Measurements from ENCODE around the gene SLC25A45.
A peak's percentile ranks its signal among the peaks of the same experiment; 100 is the strongest.

Gene SLC25A45

GRCh38 chr11:65377777-65378176, 4.7 kb downstream of the SLC25A45 start:
- H3K27ac Mint-ChIP-seq: peak overlapping the region; percentile 28
- H3K27me3 Mint-ChIP-seq: no peaks in the 10 kb centered on the region
- H3K4me1 Mint-ChIP-seq (ENCODE audit: low read depth): peaks cover 13% of the 10 kb centered on the region
- H3K36me3 Mint-ChIP-seq: no peaks in the 10 kb centered on the region
- no peak overlapping the region for H3K4me3 Mint-ChIP-seq
- no peaks in the 10 kb centered on the region for H3K9me3 Mint-ChIP-seq (ENCODE audit: low read depth)

- Mint-ChIP-seq H3K4me3 (no peak overlapping the region), H3K27ac (no peak overlapping the region), H3K36me3 (no peaks in the 10 kb centered on the region), H3K4me1 (ENCODE audit: low read depth) (peaks cover 8% of the 10 kb centered on the region), H3K27me3 (no peaks in the 10 kb centered on the region), H3K9me3 (ENCODE audit: low read depth) (no peaks in the 10 kb centered on the region)
These were observed 5.4 kb downstream of the SLC25A45 start for GRCh38 chr11:65377036-65377435.

GRCh38 chr11:65376138-65376713, 6.2 kb downstream of the SLC25A45 start:
- Mint-ChIP-seq H3K4me3 (no peak overlapping the region), H3K9me3 (ENCODE audit: low read depth) (no peaks in the 10 kb centered on the region), H3K27me3 (no peaks in the 10 kb centered on the region), H3K36me3 (no peaks in the 10 kb centered on the region), H3K4me1 (ENCODE audit: low read depth) (peaks cover 2% of the 10 kb centered on the region), H3K27ac (no peak overlapping the region)

- Mint-ChIP-seq H3K9me3 (ENCODE audit: low read depth) (no peaks in the 10 kb centered on the region), H3K27me3 (no peaks in the 10 kb centered on the region), H3K27ac (no peak overlapping the region), H3K4me3 (no peak overlapping the region), H3K4me1 (ENCODE audit: low read depth) (peaks cover 2% of the 10 kb centered on the region), H3K36me3 (no peaks in the 10 kb centered on the region)
These were observed 7.4 kb downstream of the SLC25A45 start for GRCh38 chr11:65375012-65375411.

- Mint-ChIP-seq H3K27ac (peak overlapping the region; percentile 48), H3K4me1 (ENCODE audit: low read depth) (peaks cover 3% of the 10 kb centered on the region), H3K27me3 (no peaks in the 10 kb centered on the region), H3K9me3 (ENCODE audit: low read depth) (no peaks in the 10 kb centered on the region), H3K4me3 (no peak overlapping the region), H3K36me3 (no peaks in the 10 kb centered on the region)
These were observed 8.4 kb downstream of the SLC25A45 start for GRCh38 chr11:65373839-65374580.

GRCh38 chr11:65370659-65371049, 11.8 kb downstream of the SLC25A45 start:
- Mint-ChIP-seq H3K36me3 (no peaks in the 10 kb centered on the region), H3K4me1 (ENCODE audit: low read depth) (peaks cover 3% of the 10 kb centered on the region), H3K4me3 (no peak overlapping the region), H3K27ac (no peak overlapping the region), H3K27me3 (no peaks in the 10 kb centered on the region), H3K9me3 (ENCODE audit: low read depth) (no peaks in the 10 kb centered on the region)

GRCh38 chr11:65366340-65366773, 16.1 kb downstream of the SLC25A45 start:
- peaks cover 6% of the 10 kb centered on the region for H3K4me1 Mint-ChIP-seq (ENCODE audit: low read depth)
- H3K9me3 Mint-ChIP-seq (ENCODE audit: low read depth): no peaks in the 10 kb centered on the region
- H3K4me3 Mint-ChIP-seq: no peak overlapping the region
- no peak overlapping the region for H3K27ac Mint-ChIP-seq
- no peaks in the 10 kb centered on the region for H3K27me3 Mint-ChIP-seq
- no peaks in the 10 kb centered on the region for H3K36me3 Mint-ChIP-seq

GRCh38 chr11:65363770-65364169, 18.7 kb downstream of the SLC25A45 start:
- Mint-ChIP-seq H3K9me3 (ENCODE audit: low read depth) (no peaks in the 10 kb centered on the region), H3K27ac (no peak overlapping the region), H3K27me3 (no peaks in the 10 kb centered on the region), H3K4me1 (ENCODE audit: low read depth) (peaks cover 5% of the 10 kb centered on the region), H3K36me3 (no peaks in the 10 kb centered on the region), H3K4me3 (no peak overlapping the region)

GRCh38 chr11:65362966-65363365, 19.5 kb downstream of the SLC25A45 start:
- Mint-ChIP-seq H3K9me3 (ENCODE audit: low read depth) (no peaks in the 10 kb centered on the region), H3K27ac (no peak overlapping the region), H3K4me1 (ENCODE audit: low read depth) (peaks cover 5% of the 10 kb centered on the region), H3K4me3 (no peak overlapping the region), H3K36me3 (no peaks in the 10 kb centered on the region), H3K27me3 (no peaks in the 10 kb centered on the region)

- H3K4me3 Mint-ChIP-seq: no peak overlapping the region
- H3K4me1 Mint-ChIP-seq (ENCODE audit: low read depth): peaks cover 5% of the 10 kb centered on the region
- H3K27me3 Mint-ChIP-seq: no peaks in the 10 kb centered on the region
- no peaks in the 10 kb centered on the region for H3K9me3 Mint-ChIP-seq (ENCODE audit: low read depth)
- H3K36me3 Mint-ChIP-seq: no peaks in the 10 kb centered on the region
- H3K27ac Mint-ChIP-seq: no peak overlapping the region
These were observed 20.0 kb downstream of the SLC25A45 start for GRCh38 chr11:65362320-65362931.

GRCh38 chr11:65357856-65358356, 24.5 kb downstream of the SLC25A45 start:
- no peak overlapping the region for H3K4me3 Mint-ChIP-seq
- H3K27ac Mint-ChIP-seq: no peak overlapping the region

GRCh38 chr11:65356394-65356972, 26.0 kb downstream of the SLC25A45 start:
- peak overlapping the region; percentile 87 for H3K4me3 Mint-ChIP-seq
- H3K27ac Mint-ChIP-seq: no peak overlapping the region

More at GRCh38 chr11:65357856-65358356, 24.5 kb downstream of the SLC25A45 start:
- no peaks in the 10 kb centered on the region for H3K36me3 Mint-ChIP-seq
- no peaks in the 10 kb centered on the region for H3K9me3 Mint-ChIP-seq (ENCODE audit: low read depth)
- no peaks in the 10 kb centered on the region for H3K27me3 Mint-ChIP-seq
- H3K4me1 Mint-ChIP-seq (ENCODE audit: low read depth): peaks cover 18% of the 10 kb centered on the region

GRCh38 chr11:65355776-65356393, 26.6 kb downstream of the SLC25A45 start:
- H3K36me3 Mint-ChIP-seq: no peaks in the 10 kb centered on the region
- no peaks in the 10 kb centered on the region for H3K27me3 Mint-ChIP-seq
- peak overlapping the region; percentile 61 for H3K27ac Mint-ChIP-seq
- H3K9me3 Mint-ChIP-seq (ENCODE audit: low read depth): no peaks in the 10 kb centered on the region
- peaks cover 14% of the 10 kb centered on the region for H3K4me1 Mint-ChIP-seq (ENCODE audit: low read depth)
- H3K4me3 Mint-ChIP-seq: peak overlapping the region; percentile 87

More at GRCh38 chr11:65356394-65356972, 26.0 kb downstream of the SLC25A45 start:
- Mint-ChIP-seq H3K9me3 (ENCODE audit: low read depth) (no peaks in the 10 kb centered on the region), H3K36me3 (no peaks in the 10 kb centered on the region), H3K27me3 (no peaks in the 10 kb centered on the region), H3K4me1 (ENCODE audit: low read depth) (peaks cover 14% of the 10 kb centered on the region)

- Mint-ChIP-seq H3K36me3 (no peaks in the 10 kb centered on the region), H3K27me3 (no peaks in the 10 kb centered on the region), H3K4me3 (peak overlapping the region; percentile 87), H3K9me3 (ENCODE audit: low read depth) (no peaks in the 10 kb centered on the region), H3K27ac (peak overlapping the region; percentile 61), H3K4me1 (ENCODE audit: low read depth) (peaks cover 14% of the 10 kb centered on the region)
These were observed 27.3 kb downstream of the SLC25A45 start for GRCh38 chr11:65355013-65355775.
